Vagina (tissue), 2 donors: Measurements from ENCODE around the gene LASP1NB.

Source experiments
- POLR2A ChIP-seq, 2 donors: fragments of 450-650 bp; IDR thresholded peaks; one replicate each; pipeline ENCODE4 v1.6.1; 2017; ENCODE audit warnings: antibody characterized with exemption in 2 of 2, mild to moderate bottlenecking in 2 of 2, moderate library complexity in 2 of 2
- POLR2AphosphoS5 ChIP-seq, 2 donors: sonication (generic); formaldehyde crosslinking; IDR thresholded peaks; one replicate each; pipeline ENCODE4 v1.9.0; 2017; ENCODE audit warnings: antibody characterized with exemption in 2 of 2, mild to moderate bottlenecking in 2 of 2, low read depth in 1 of 2; ENCODE audit not compliant: insufficient read depth in 1 of 2
- TF ChIP-seq, protein P1 (sequence below), 3 experiments: fragments of 450-650 bp in 2 of 3; fragments of 200-600 bp in 1 of 3; sonication (generic) in 1 of 3; IDR thresholded peaks; one replicate each; pipeline ENCODE4 v1.5.1; 2017 to 2019; ENCODE audit warnings: antibody characterized with exemption in 3 of 3, mild to moderate bottlenecking in 2 of 3, moderate library complexity in 2 of 3

DNA sequence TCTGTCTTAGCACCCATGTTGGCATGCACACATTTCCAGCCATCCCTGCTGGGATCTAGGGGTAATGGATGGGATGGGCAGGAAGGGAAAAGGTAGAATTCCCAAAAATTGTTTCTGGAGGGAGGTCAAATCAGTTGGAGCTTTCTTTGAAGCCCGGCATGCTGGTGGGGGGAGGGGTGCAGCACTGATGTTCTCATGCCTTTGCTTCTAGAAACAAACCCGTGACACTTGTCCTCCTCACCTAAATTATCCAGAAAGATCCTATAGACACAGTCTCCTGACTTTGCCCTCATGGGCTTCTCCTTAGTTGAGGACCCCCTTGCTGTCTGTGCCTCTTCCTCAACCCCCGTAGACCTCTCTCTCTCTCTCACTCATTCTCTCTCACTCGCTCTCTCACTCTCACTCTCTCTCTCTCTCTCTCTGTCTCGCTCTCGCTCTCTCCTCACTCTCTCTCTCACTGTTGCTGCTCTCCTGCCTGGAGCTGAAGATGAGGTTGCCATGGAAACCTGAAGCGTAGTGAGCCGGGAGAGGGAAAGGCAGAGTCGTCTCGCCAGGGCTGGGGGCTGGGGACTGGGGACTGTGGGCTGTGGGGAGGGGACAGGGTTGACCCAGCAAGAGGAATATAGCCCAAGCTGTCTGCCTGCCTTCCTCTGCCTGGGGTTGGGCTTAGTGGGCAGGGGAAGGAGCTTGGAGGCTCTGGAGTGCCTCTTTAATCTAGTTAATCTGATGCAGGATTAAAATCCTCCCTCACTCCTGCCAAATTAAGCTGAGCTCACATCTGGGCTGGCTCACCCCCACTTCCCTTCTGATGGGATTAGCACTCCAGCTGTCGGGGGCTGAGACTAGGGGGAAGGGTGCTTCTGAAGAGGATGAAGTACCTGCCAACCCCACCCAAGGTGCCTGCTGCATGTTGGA is 39.4 kb upstream of the LASP1NB start:
- TF ChIP-seq, protein P1, sequence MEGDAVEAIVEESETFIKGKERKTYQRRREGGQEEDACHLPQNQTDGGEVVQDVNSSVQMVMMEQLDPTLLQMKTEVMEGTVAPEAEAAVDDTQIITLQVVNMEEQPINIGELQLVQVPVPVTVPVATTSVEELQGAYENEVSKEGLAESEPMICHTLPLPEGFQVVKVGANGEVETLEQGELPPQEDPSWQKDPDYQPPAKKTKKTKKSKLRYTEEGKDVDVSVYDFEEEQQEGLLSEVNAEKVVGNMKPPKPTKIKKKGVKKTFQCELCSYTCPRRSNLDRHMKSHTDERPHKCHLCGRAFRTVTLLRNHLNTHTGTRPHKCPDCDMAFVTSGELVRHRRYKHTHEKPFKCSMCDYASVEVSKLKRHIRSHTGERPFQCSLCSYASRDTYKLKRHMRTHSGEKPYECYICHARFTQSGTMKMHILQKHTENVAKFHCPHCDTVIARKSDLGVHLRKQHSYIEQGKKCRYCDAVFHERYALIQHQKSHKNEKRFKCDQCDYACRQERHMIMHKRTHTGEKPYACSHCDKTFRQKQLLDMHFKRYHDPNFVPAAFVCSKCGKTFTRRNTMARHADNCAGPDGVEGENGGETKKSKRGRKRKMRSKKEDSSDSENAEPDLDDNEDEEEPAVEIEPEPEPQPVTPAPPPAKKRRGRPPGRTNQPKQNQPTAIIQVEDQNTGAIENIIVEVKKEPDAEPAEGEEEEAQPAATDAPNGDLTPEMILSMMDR (IDR thresholded peaks at IDR 0.05), result no peak
- no peak for TF ChIP-seq POLR2A (IDR thresholded peaks at IDR 0.05)
- no peak for TF ChIP-seq POLR2AphosphoS5 (IDR thresholded peaks at IDR 0.05; ENCODE audit: insufficient read depth in 1 of 2, low read depth in 1 of 2)
